Panc1 (cell line): ENCODE results near the gene FGF14. TPM values are rescaled to one million over a fixed set of nuclear protein-coding genes. Genes with fewer than 3 reads are reported as not detected.

Experiments
- ATAC-seq: fragments of 200-7000 bp; cut with Tn5 transposase; 2 replicates; pipeline ENCODE4 v1.9.1; 2020; ENCODE audit warnings: mild to moderate bottlenecking, moderate library complexity
- BruUV-seq: library from RNA; stranded (reverse); fragments of 400-500 nt; replicated peaks from 2 replicates; lab custom pipeline; 2021; lab: Mats Ljungman, UMichigan
- CTCF ChIA-PET: fragments of 300-600 bp; sonication (Branson Sonifier 250); formaldehyde crosslinking; loops from one replicate; lab custom pipeline; 2022; ENCODE audit warnings: antibody characterized with exemption; lab: Charles Lee
- POLR2A ChIA-PET: fragments of 300-600 bp; sonication (Branson Sonifier 250); formaldehyde crosslinking; loops from one replicate; lab custom pipeline; 2022; ENCODE audit warnings: antibody characterized with exemption; lab: Charles Lee
- DNase-seq: peaks from one replicate; pipeline ENCODE4 v3.0.0-alpha.2; 2010; ENCODE audit warnings: low read depth, low spot score
- H3K27ac ChIP-seq: 2 replicates; pipeline ENCODE4 v1.5.1; 2011; ENCODE audit warnings: mild to moderate bottlenecking, low read length, inconsistent platforms
- H3K27me3 ChIP-seq: fragments of 200-500 bp; sonication (Bioruptor generic); 2 replicates; pipeline ENCODE4 v1.6.0; 2014; ENCODE audit warnings: low read length, inconsistent platforms; ENCODE audit not compliant: control insufficient read depth, insufficient read depth
- H3K36me3 ChIP-seq: fragments of 200-500 bp; sonication (Bioruptor generic); 2 replicates; pipeline ENCODE4 v1.5.1; 2014; ENCODE audit warnings: inconsistent platforms, mild to moderate bottlenecking, low read length, moderate library complexity; ENCODE audit not compliant: control insufficient read depth, insufficient read depth
- H3K4me1 ChIP-seq: 2 replicates; pipeline ENCODE4 v1.5.1; 2011; ENCODE audit warnings: inconsistent platforms, mild to moderate bottlenecking, low read length, moderate library complexity; ENCODE audit not compliant: control insufficient read depth, insufficient read depth
- H3K4me3 ChIP-seq, 2 experiments: 2 replicates each; pipeline ENCODE4 v1.5.1; 2011 to 2012; ENCODE audit warnings: low read depth in 2 of 2, low read length in 2 of 2, mild to moderate bottlenecking in 2 of 2, inconsistent platforms in 1 of 2, moderate library complexity in 1 of 2
- H3K9me3 ChIP-seq: fragments of 200-500 bp; sonication (Bioruptor generic); 2 replicates; pipeline ENCODE4 v1.5.1; 2014; ENCODE audit warnings: low read depth, mild to moderate bottlenecking, inconsistent platforms, low read length, moderate library complexity; ENCODE audit not compliant: control insufficient read depth, insufficient read depth
- POLR2AphosphoS5 ChIP-seq: IDR thresholded peaks from 2 replicates; pipeline ENCODE4 v1.6.1; 2012; ENCODE audit warnings: mild to moderate bottlenecking, low read depth, low read length, moderate library complexity
- SIN3A ChIP-seq: IDR thresholded peaks from 2 replicates; pipeline ENCODE4 v1.6.1; 2012; ENCODE audit warnings: low read depth, mild to moderate bottlenecking, low read length, moderate library complexity, borderline replicate concordance; ENCODE audit not compliant: insufficient read depth
- TCF7L2 ChIP-seq: IDR thresholded peaks from 2 replicates; pipeline ENCODE4 v1.6.1; 2011; ENCODE audit warnings: mild to moderate bottlenecking, low read depth, low read length, inconsistent platforms
- in situ Hi-C: cut with HindIII; loops from 2 replicates; pipeline ENCODE4 v1.10.0; 2016; ENCODE audit warnings: low sequenced_read_pairs, low pct_unique_long_range_greater_than_20kb
- intact Hi-C: fragments of 100-400 bp; cut with micrococcal nuclease; formaldehyde crosslinking; loops from one replicate; pipeline ENCODE4 v1.10.0; 2022; ENCODE audit not compliant: unreplicated experiment
- total RNA-seq: library from RNA; stranded (reverse); gene quantifications from one replicate; pipeline ENCODE4 v1.2.1, GENCODE V29; 2021; ENCODE audit not compliant: unreplicated experiment
- TF ChIP-seq, protein P1 (sequence below), 2 experiments: IDR thresholded peaks; 2 replicates each; pipeline ENCODE4 v1.6.1; 2011 to 2012; ENCODE audit warnings: low read depth in 2 of 2, control low read depth in 1 of 2, low read length in 1 of 2, mild to moderate bottlenecking in 1 of 2, moderate library complexity in 1 of 2; ENCODE audit not compliant: insufficient read depth in 1 of 2
- TF ChIP-seq, protein P2 (sequence below): fragments of 450-650 bp; IDR thresholded peaks from 2 replicates; pipeline ENCODE4 v1.5.1; 2017; ENCODE audit warnings: mild to moderate bottlenecking

Gene FGF14
- total RNA-seq, 1 experiment from 2014 or later, result 0.03 TPM

DNA sequence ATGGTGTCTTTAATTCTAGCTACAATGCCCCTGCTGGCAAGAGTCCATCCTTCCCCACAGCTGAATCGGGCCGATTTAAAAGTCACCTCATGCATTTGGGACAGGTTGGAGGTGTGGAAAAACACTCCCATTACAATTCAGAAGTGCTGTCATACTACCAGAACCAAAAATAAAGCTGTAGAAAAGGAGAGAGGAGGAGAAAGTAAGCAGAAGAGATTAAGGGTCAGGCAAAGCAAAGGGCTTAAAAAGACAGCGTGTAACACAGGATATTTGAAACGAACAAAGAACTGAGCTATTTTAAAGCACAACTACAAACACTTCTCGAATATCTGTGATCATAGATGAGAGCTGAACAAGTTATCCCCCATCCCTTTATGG is 90.4 kb downstream of the FGF14 start:
- no peak overlapping the region for H3K27ac ChIP-seq
- ATAC-seq (no peak), DNase-seq (no peak)
- CTCF ChIA-PET, result no interaction called here
- intact Hi-C loops, result no loop called here
- no peaks in the 10 kb centered on the region for H3K4me1 ChIP-seq
- H3K9me3 ChIP-seq, result no peaks in the 10 kb centered on the region
- no peaks in the 10 kb centered on the region; the same call in 1 of the 2 replicates for H3K27me3 ChIP-seq
- no peaks in the 10 kb centered on the region for H3K36me3 ChIP-seq
- BruUV-seq, result no TSS peak
- no peak overlapping the region for H3K4me3 ChIP-seq
- POLR2A ChIA-PET, result no interaction called here
- no peak for TF ChIP-seq SIN3A
- TF ChIP-seq TCF7L2, result no peak
- TF ChIP-seq, protein P1, sequence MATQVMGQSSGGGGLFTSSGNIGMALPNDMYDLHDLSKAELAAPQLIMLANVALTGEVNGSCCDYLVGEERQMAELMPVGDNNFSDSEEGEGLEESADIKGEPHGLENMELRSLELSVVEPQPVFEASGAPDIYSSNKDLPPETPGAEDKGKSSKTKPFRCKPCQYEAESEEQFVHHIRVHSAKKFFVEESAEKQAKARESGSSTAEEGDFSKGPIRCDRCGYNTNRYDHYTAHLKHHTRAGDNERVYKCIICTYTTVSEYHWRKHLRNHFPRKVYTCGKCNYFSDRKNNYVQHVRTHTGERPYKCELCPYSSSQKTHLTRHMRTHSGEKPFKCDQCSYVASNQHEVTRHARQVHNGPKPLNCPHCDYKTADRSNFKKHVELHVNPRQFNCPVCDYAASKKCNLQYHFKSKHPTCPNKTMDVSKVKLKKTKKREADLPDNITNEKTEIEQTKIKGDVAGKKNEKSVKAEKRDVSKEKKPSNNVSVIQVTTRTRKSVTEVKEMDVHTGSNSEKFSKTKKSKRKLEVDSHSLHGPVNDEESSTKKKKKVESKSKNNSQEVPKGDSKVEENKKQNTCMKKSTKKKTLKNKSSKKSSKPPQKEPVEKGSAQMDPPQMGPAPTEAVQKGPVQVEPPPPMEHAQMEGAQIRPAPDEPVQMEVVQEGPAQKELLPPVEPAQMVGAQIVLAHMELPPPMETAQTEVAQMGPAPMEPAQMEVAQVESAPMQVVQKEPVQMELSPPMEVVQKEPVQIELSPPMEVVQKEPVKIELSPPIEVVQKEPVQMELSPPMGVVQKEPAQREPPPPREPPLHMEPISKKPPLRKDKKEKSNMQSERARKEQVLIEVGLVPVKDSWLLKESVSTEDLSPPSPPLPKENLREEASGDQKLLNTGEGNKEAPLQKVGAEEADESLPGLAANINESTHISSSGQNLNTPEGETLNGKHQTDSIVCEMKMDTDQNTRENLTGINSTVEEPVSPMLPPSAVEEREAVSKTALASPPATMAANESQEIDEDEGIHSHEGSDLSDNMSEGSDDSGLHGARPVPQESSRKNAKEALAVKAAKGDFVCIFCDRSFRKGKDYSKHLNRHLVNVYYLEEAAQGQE (IDR thresholded peaks at IDR 0.05; ENCODE audit: insufficient read depth in 1 of 2, low read depth in 2 of 2, low read length in 1 of 2), result no peak
- no peak for TF ChIP-seq POLR2AphosphoS5
- TF ChIP-seq, protein P2, sequence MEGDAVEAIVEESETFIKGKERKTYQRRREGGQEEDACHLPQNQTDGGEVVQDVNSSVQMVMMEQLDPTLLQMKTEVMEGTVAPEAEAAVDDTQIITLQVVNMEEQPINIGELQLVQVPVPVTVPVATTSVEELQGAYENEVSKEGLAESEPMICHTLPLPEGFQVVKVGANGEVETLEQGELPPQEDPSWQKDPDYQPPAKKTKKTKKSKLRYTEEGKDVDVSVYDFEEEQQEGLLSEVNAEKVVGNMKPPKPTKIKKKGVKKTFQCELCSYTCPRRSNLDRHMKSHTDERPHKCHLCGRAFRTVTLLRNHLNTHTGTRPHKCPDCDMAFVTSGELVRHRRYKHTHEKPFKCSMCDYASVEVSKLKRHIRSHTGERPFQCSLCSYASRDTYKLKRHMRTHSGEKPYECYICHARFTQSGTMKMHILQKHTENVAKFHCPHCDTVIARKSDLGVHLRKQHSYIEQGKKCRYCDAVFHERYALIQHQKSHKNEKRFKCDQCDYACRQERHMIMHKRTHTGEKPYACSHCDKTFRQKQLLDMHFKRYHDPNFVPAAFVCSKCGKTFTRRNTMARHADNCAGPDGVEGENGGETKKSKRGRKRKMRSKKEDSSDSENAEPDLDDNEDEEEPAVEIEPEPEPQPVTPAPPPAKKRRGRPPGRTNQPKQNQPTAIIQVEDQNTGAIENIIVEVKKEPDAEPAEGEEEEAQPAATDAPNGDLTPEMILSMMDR, result no peak
- in situ Hi-C loops, result no loop called here

DNA sequence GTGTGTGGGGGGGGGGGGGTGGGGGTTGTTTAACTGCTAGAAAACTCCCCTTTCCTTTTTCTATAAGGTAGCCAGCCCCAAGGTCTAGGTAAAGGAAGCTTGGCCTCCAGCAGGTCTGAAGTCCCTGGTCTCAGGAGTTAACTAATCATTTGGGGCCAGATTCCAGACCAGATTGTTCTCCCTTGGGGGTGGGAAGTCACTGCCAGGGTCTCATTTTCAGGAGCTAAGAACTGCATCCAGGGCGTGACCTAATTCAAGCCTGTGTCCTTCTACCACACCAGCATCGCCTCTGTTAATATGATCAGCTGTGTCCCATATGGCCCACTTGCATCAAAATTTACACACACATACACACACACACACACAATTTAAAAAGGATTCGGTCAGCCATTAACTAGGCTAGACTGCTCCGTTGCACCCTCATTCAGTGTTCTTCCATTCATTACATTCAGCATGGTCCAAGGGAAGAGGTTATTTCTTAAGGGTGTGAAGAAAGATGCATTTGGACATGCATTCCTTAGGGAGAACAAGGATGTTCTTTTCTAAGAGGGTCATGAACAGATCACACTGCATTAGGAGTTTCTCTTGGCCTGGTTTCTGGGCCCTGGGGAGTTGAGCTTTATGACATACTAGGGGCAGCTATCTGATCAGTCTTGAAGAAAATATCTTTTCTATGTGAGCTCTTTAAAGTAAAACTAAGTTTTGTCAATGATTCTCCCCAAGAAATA is 91.0 kb downstream of the FGF14 start:
- H3K27me3 ChIP-seq, result no peaks in the 10 kb centered on the region; the same call in 1 of the 2 replicates
- no peak for DNase-seq
- H3K36me3 ChIP-seq, result no peaks in the 10 kb centered on the region
- POLR2A ChIA-PET, result no interaction called here
- no peaks in the 10 kb centered on the region for H3K9me3 ChIP-seq
- BruUV-seq, result no TSS peak
- H3K4me1 ChIP-seq, result no peaks in the 10 kb centered on the region
- ATAC-seq, result no peak
- no peak overlapping the region for H3K27ac ChIP-seq
- CTCF ChIA-PET, result no interaction called here
- intact Hi-C loops (no loop called here), in situ Hi-C loops (no loop called here)
- TF ChIP-seq TCF7L2 (no peak), SIN3A (no peak), POLR2AphosphoS5 (no peak)
- TF ChIP-seq, protein P1 (IDR thresholded peaks at IDR 0.05; ENCODE audit: insufficient read depth in 1 of 2, low read depth in 2 of 2, low read length in 1 of 2), result no peak
- TF ChIP-seq, protein P2, result no peak
- no peak overlapping the region for H3K4me3 ChIP-seq
